Hepatocyte (in vitro differentiated cells): ENCODE data around the gene C3orf70. TPM values are rescaled to one million over a fixed set of nuclear protein-coding genes. Genes with fewer than 3 reads are reported as not detected.

Source experiments
- DNase-seq: peaks from one replicate; pipeline ENCODE4 v3.0.0-alpha.2; 2016; ENCODE audit warnings: low spot score
- H2AFZ ChIP-seq: fragments of 200-600 bp; sonication (generic); 2 replicates; pipeline ENCODE4 v1.6.0; 2016; ENCODE audit warnings: antibody characterized with exemption, mild to moderate bottlenecking
- H3K27ac ChIP-seq: fragments of 200-600 bp; sonication (generic); 2 replicates; pipeline ENCODE4 v1.5.1; 2016; ENCODE audit warnings: mild to moderate bottlenecking
- H3K27me3 ChIP-seq: fragments of 200-600 bp; sonication (generic); 2 replicates; pipeline ENCODE4 v1.6.1; 2016
- H3K36me3 ChIP-seq: fragments of 200-600 bp; sonication (generic); replicated peaks from 2 replicates; pipeline ENCODE4 v1.5.1; 2016; ENCODE audit warnings: low read depth; ENCODE audit not compliant: insufficient read depth
- H3K4me1 ChIP-seq: fragments of 200-600 bp; sonication (generic); 2 replicates; pipeline ENCODE4 v1.5.1; 2016; ENCODE audit warnings: mild to moderate bottlenecking, moderate library complexity; ENCODE audit not compliant: insufficient read depth
- H3K4me2 ChIP-seq: fragments of 200-600 bp; sonication (generic); 2 replicates; pipeline ENCODE4 v1.6.0; 2016
- H3K4me3 ChIP-seq: fragments of 200-600 bp; sonication (generic); 2 replicates; pipeline ENCODE4 v1.5.1; 2016; ENCODE audit warnings: mild to moderate bottlenecking
- H3K79me2 ChIP-seq: fragments of 200-600 bp; sonication (generic); 2 replicates; pipeline ENCODE4 v1.6.0; 2017; ENCODE audit warnings: mild to moderate bottlenecking
- H3K9me2 ChIP-seq: fragments of 200-600 bp; sonication (generic); replicated peaks from 2 replicates; pipeline ENCODE4 v1.6.0; 2017; ENCODE audit warnings: mild to moderate bottlenecking; ENCODE audit not compliant: insufficient read depth
- H3K9me3 ChIP-seq: fragments of 200-600 bp; sonication (generic); 2 replicates; pipeline ENCODE4 v1.5.1; 2016; ENCODE audit warnings: low read depth, mild to moderate bottlenecking
- H4K20me1 ChIP-seq: fragments of 200-600 bp; sonication (generic); 2 replicates; pipeline ENCODE4 v1.6.0; 2016; ENCODE audit warnings: mild to moderate bottlenecking; ENCODE audit not compliant: insufficient read depth, poor library complexity, severe bottlenecking
- EZH2 ChIP-seq: fragments of 200-600 bp; sonication (generic); IDR thresholded peaks from 2 replicates; pipeline ENCODE4 v1.6.1; 2016; ENCODE audit warnings: antibody characterized with exemption, mild to moderate bottlenecking, borderline replicate concordance
- EZH2phosphoT487 ChIP-seq: fragments of 200-600 bp; sonication (generic); IDR thresholded peaks from one replicate; pipeline ENCODE4 v1.6.1; 2018; ENCODE audit warnings: antibody characterized with exemption, mild to moderate bottlenecking, low read depth, moderate library complexity; ENCODE audit not compliant: unreplicated experiment, severe bottlenecking
- WGBS: methylation state at CpG from one replicate; pipeline ENCODE4 v1.1.6; 2016; ENCODE audit warnings: low lambda C conversion rate; ENCODE audit errors: missing lambda C conversion rate; 5-methylcytosine and 5-hydroxymethylcytosine counted together
- polyA plus RNA-seq: library from polyadenylated mRNA; unstranded; fragments of >200 nt; fragmentation: Nextera tagmentation; extraction: Ambion mirVana; gene quantifications from 2 replicates; pipeline ENCODE4 v1.2.1, GENCODE V29; 2016
- total RNA-seq: library from RNA; depleted of rRNA; stranded (reverse); fragments of >200 nt; gene quantifications from 2 replicates; pipeline ENCODE4 v1.2.3, GENCODE V29; 2014
- TF ChIP-seq, protein P1 (sequence below): fragments of 200-600 bp; sonication (generic); IDR thresholded peaks from 2 replicates; pipeline ENCODE4 v1.5.1; 2016; ENCODE audit warnings: antibody characterized with exemption, mild to moderate bottlenecking; ENCODE audit not compliant: poor library complexity

Gene C3orf70
- total and polyA plus RNA-seq, 2 experiments from 2014 or later = 1.1 to 6.0 TPM

GRCh38 chr3:185046164-185046515, 106.7 kb downstream of the C3orf70 start:
- 46% methylated on average over 1 of the region's 1 CpG for WGBS
- Histone ChIP-seq H3K9me2 (no peaks in the 10 kb centered on the region), H3K79me2 (no peaks in the 10 kb centered on the region), H3K36me3 (no peaks in the 10 kb centered on the region), H3K4me1 (no peaks in the 10 kb centered on the region), H2AFZ (no peak overlapping the region), H3K4me3 (no peak overlapping the region), H3K27me3 (no peaks in the 10 kb centered on the region), H3K4me2 (peak overlapping the region; percentile 41), H4K20me1 (no peaks in the 10 kb centered on the region), H3K9me3 (no peaks in the 10 kb centered on the region), H3K27ac (peak overlapping the region; percentile 14)
- no peak for DNase-seq
- no peak for TF ChIP-seq EZH2
- TF ChIP-seq, protein P1, sequence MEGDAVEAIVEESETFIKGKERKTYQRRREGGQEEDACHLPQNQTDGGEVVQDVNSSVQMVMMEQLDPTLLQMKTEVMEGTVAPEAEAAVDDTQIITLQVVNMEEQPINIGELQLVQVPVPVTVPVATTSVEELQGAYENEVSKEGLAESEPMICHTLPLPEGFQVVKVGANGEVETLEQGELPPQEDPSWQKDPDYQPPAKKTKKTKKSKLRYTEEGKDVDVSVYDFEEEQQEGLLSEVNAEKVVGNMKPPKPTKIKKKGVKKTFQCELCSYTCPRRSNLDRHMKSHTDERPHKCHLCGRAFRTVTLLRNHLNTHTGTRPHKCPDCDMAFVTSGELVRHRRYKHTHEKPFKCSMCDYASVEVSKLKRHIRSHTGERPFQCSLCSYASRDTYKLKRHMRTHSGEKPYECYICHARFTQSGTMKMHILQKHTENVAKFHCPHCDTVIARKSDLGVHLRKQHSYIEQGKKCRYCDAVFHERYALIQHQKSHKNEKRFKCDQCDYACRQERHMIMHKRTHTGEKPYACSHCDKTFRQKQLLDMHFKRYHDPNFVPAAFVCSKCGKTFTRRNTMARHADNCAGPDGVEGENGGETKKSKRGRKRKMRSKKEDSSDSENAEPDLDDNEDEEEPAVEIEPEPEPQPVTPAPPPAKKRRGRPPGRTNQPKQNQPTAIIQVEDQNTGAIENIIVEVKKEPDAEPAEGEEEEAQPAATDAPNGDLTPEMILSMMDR = no peak
- no peak for TF ChIP-seq EZH2phosphoT487

DNA sequence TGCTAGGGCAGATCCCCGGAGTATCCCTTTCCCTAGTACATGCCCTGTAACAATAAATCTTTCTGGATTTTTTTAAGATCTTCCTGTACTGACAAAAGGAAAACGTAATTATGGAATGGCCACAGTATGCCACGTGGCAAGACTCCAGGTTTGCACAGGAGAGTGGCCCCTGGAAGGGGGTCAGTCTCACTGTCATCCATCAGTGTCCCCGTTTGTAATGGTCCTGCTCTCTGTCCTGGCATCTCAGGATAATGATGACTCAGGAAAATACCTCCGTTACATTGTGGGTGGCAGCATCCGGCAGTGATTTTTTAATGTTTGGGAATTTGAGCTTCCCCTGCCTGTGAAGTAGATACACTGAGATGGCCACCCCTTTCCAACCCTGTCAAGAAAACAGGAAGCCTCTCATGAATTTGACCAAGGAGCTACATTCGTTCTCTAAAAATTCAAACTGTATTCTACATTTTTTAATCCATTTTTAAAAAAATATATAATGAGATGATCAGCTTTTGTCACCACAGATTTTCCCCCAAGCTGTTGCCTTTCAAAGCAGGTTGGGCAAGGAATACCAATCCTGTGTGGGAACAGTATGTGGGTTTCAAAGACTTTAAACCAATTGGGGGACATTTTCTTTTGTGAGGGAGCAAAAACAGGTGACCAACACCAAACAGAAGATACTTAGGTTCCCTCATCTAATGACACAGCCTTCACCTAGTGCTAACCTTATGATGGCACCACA, 110.4 kb downstream of the C3orf70 start:
- Histone ChIP-seq H4K20me1 (no peaks in the 10 kb centered on the region), H3K4me3 (no peak overlapping the region), H3K4me1 (no peaks in the 10 kb centered on the region), H3K27ac (no peak overlapping the region), H3K36me3 (no peaks in the 10 kb centered on the region), H3K9me3 (no peaks in the 10 kb centered on the region), H3K27me3 (no peaks in the 10 kb centered on the region), H3K79me2 (no peaks in the 10 kb centered on the region), H3K4me2 (no peak overlapping the region), H2AFZ (no peak overlapping the region), H3K9me2 (no peaks in the 10 kb centered on the region)
- 78% methylated on average over 7 of the region's 7 CpGs for WGBS
- TF ChIP-seq EZH2phosphoT487 = no peak
- TF ChIP-seq, protein P1 = no peak
- no peak for TF ChIP-seq EZH2
- no peak for DNase-seq

DNA sequence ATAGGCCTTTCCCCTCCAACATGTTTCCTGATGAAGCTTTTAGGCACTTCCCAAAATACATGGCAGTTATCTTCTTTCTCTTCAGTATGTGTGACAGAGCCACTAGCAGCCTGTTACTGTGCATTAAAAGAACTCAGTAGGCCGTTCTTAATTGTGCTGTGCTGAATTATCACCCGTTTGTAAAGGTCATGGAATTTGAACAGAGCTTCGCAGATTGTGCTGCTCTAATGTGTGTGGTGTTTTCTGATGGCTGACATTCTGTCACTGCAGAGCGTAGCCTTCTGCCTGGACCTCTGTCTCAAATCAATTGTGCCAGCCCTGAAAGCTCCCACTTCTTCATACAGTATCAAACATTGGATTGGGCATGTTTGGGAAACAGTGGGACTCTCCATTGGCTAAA, 111.3 kb downstream of the C3orf70 start:
- TF ChIP-seq EZH2 (no peak), EZH2phosphoT487 (no peak)
- TF ChIP-seq, protein P1 = no peak
- Histone ChIP-seq H3K79me2 (no peaks in the 10 kb centered on the region), H3K27ac (no peak overlapping the region), H3K4me1 (no peaks in the 10 kb centered on the region), H3K9me2 (no peaks in the 10 kb centered on the region), H4K20me1 (no peaks in the 10 kb centered on the region), H3K27me3 (no peaks in the 10 kb centered on the region), H3K4me3 (no peak overlapping the region), H3K36me3 (no peaks in the 10 kb centered on the region), H3K4me2 (no peak overlapping the region), H2AFZ (no peak overlapping the region), H3K9me3 (no peaks in the 10 kb centered on the region)
- WGBS = 86% methylated on average over 4 of the region's 4 CpGs
- DNase-seq = no peak
